ENCODE data around the gene PHF19. TPM values are rescaled to one million over a fixed set of nuclear protein-coding genes. Genes with fewer than 3 reads are reported as not detected.

Gene PHF19
- total and polyA plus RNA-seq, 10 donors = 12.6 to 53.0 (median 36.7) TPM

- WGBS, 5 donors = 85 to 100% (median 90%) methylated on average over 3 of the region's 3 CpGs
- H3K27ac ChIP-seq = peak overlapping the region in 4 of 8 donors; percentile 19 to 98 (median 63)
- H3K9me3 ChIP-seq = no peaks in the 10 kb centered on the region
- no peaks in the 10 kb centered on the region for H3K27me3 ChIP-seq (replicated peaks in 1 of 7)
- H3K36me3 ChIP-seq = peaks cover 0 to 49% (median 16%) of the 10 kb centered on the region in 6 donors
- peaks cover 9 to 68% (median 38%) of the 10 kb centered on the region in 6 donors for H3K4me1 ChIP-seq
- intact Hi-C loops (cut with DNase I; ENCODE audit: low total_unique reads) = loop anchor here (5.0 kb wide), 1 partner anchor 64 kb away; no protein-coding TSS in a partner anchor
- peak; percentile 12 for DNase-seq
- TF ChIP-seq POLR2A (IDR thresholded peaks at IDR 0.05) (no peak), CTCF (IDR thresholded peaks at IDR 0.05 in 8 of 11, conservative IDR thresholded peaks at IDR 0.05 in 3 of 11) (no peak), POLR2AphosphoS5 (IDR thresholded peaks at IDR 0.05) (no peak)
- H3K4me3 ChIP-seq = no peak overlapping the region
Observed at GRCh38 chr9:120872791-120873502, 4.0 kb downstream of the PHF19 start.

- Histone ChIP-seq H3K27me3 (replicated peaks in 1 of 7) (no peaks in the 10 kb centered on the region), H3K36me3 (peaks cover 0 to 73% (median 28%) of the 10 kb centered on the region in 6 donors), H3K4me3 (no peak overlapping the region), H3K27ac (peak overlapping the region in 4 of 8 donors; percentile 90 to 94 (median 93)), H3K4me1 (peaks cover 4 to 53% (median 23%) of the 10 kb centered on the region in 6 donors), H3K9me3 (no peaks in the 10 kb centered on the region)
- DNase-seq = peak; percentile 77
- 57 to 75% (median 67%) methylated on average over 9 of the region's 9 CpGs for WGBS, 5 donors
- intact Hi-C loops (cut with DNase I; ENCODE audit: low total_unique reads) = loop anchor here (5.0 kb wide), 1 partner anchor 67 kb away; no protein-coding TSS in a partner anchor
- TF ChIP-seq POLR2A (IDR thresholded peaks at IDR 0.05) (no peak), POLR2AphosphoS5 (IDR thresholded peaks at IDR 0.05) (no peak), CTCF (IDR thresholded peaks at IDR 0.05 in 8 of 11, conservative IDR thresholded peaks at IDR 0.05 in 3 of 11) (no peak)
Observed at GRCh38 chr9:120870206-120870605, 6.8 kb downstream of the PHF19 start.

- Histone ChIP-seq H3K27ac (peak overlapping the region in 6 of 8 donors; percentile 86 to 94 (median 92)), H3K4me1 (peaks cover 4 to 48% (median 20%) of the 10 kb centered on the region in 6 donors), H3K27me3 (replicated peaks in 1 of 7) (no peaks in the 10 kb centered on the region), H3K4me3 (no peak overlapping the region), H3K36me3 (peaks cover 0 to 78% (median 30%) of the 10 kb centered on the region in 6 donors), H3K9me3 (no peaks in the 10 kb centered on the region)
- peak; percentile 89 for DNase-seq
- 53 to 91% (median 87%) methylated on average over 2 to 10 of the region's 10 CpGs for WGBS, 5 donors
- TF ChIP-seq POLR2A (IDR thresholded peaks at IDR 0.05) (no peak), CTCF (IDR thresholded peaks at IDR 0.05 in 8 of 11, conservative IDR thresholded peaks at IDR 0.05 in 3 of 11) (no peak), POLR2AphosphoS5 (IDR thresholded peaks at IDR 0.05) (peak in 1 of 3 donors; percentile 16)
- intact Hi-C loops (cut with DNase I; ENCODE audit: low total_unique reads) = loop anchor here (5.0 kb wide), 1 partner anchor 68 kb away; no protein-coding TSS in a partner anchor
Observed at GRCh38 chr9:120869726-120870125, 7.3 kb downstream of the PHF19 start.

- Histone ChIP-seq H3K36me3 (peaks cover 0 to 79% (median 28%) of the 10 kb centered on the region in 6 donors), H3K27me3 (replicated peaks in 1 of 7) (no peaks in the 10 kb centered on the region), H3K4me3 (peak overlapping the region; percentile 43 to 75 (median 48)), H3K27ac (peak overlapping the region; percentile 81 to 94 (median 91)), H3K4me1 (peaks cover 4 to 44% (median 20%) of the 10 kb centered on the region in 6 donors), H3K9me3 (no peaks in the 10 kb centered on the region)
- intact Hi-C loops (cut with DNase I; ENCODE audit: low total_unique reads) = no loop called here
- DNase-seq = no peak
- 37 to 44% (median 41%) methylated on average over 10 of the region's 10 CpGs for whole genome bisulfite sequencing, 5 donors
- no peak for TF ChIP-seq CTCF (IDR thresholded peaks at IDR 0.05 in 8 of 11, conservative IDR thresholded peaks at IDR 0.05 in 3 of 11)
- TF ChIP-seq POLR2AphosphoS5 (IDR thresholded peaks at IDR 0.05) = no peak
- no peak for TF ChIP-seq POLR2A (IDR thresholded peaks at IDR 0.05)
Observed at GRCh38 chr9:120869360-120869687, 7.7 kb downstream of the PHF19 start.

Data from spleen (tissue), 11 donors.